Prostate gland (tissue), 2 donors: Measurements from ENCODE around the gene ITGB2.

Experiments used
- CTCF ChIP-seq, 4 experiments: fragments of 200-600 bp in 2 of 4; fragments of 450-650 bp in 2 of 4; sonication (generic) in 2 of 4; IDR thresholded peaks; 1 replicate in 3 of 4; 2 replicates in 1 of 4; pipeline ENCODE4 v1.5.1; 2016 to 2019; ENCODE audit warnings: antibody characterized with exemption in 4 of 4, mild to moderate bottlenecking in 2 of 4, moderate library complexity in 2 of 4
- POLR2A ChIP-seq: fragments of 450-650 bp; IDR thresholded peaks from one replicate; pipeline ENCODE4 v1.6.1; 2016; ENCODE audit warnings: antibody characterized with exemption, mild to moderate bottlenecking

- no peak for TF ChIP-seq CTCF (IDR thresholded peaks at IDR 0.05)
- no peak for TF ChIP-seq POLR2A
These were observed 69.6 kb downstream of the ITGB2 start for GRCh38 chr21:44850905-44851657.
